ENCODE results near the gene RPL12. TPM values are rescaled to one million over a fixed set of nuclear protein-coding genes. Genes with fewer than 3 reads are reported as not detected.
A peak's percentile ranks its signal among the peaks of the same experiment; 100 is the strongest.

RPL12 gene
- total RNA-seq, 1 donor from 2014 or later: 1,108 TPM

- Mint-ChIP-seq H3K4me3 (ENCODE audit: unreplicated experiment) (no peak overlapping the region), H3K9me3 (ENCODE audit: unreplicated experiment) (no peaks in the 10 kb centered on the region), H3K36me3 (ENCODE audit: unreplicated experiment) (peaks cover 7% of the 10 kb centered on the region), H3K4me1 (ENCODE audit: unreplicated experiment) (peaks cover 6% of the 10 kb centered on the region), H3K27ac (ENCODE audit: unreplicated experiment) (no peak overlapping the region), H3K27me3 (ENCODE audit: unreplicated experiment) (no peaks in the 10 kb centered on the region)
- TF ChIP-seq CTCF (IDR thresholded peaks at IDR 0.05): no peak
- no peak for DNase-seq (ENCODE audit: extremely low spot score, unreplicated experiment)
Observed at GRCh38 chr9:127404631-127405030, 46.6 kb downstream of the RPL12 start.

GRCh38 chr9:127403507-127404192, 47.6 kb downstream of the RPL12 start:
- DNase-seq (ENCODE audit: extremely low spot score, unreplicated experiment): no peak

GRCh38 chr9:127402401-127403090, 48.7 kb downstream of the RPL12 start:
- Mint-ChIP-seq H3K36me3 (ENCODE audit: unreplicated experiment) (peaks cover 7% of the 10 kb centered on the region), H3K4me1 (ENCODE audit: unreplicated experiment) (peaks cover 10% of the 10 kb centered on the region), H3K27ac (ENCODE audit: unreplicated experiment) (no peak overlapping the region), H3K27me3 (ENCODE audit: unreplicated experiment) (no peaks in the 10 kb centered on the region), H3K9me3 (ENCODE audit: unreplicated experiment) (no peaks in the 10 kb centered on the region), H3K4me3 (ENCODE audit: unreplicated experiment) (no peak overlapping the region)
- DNase-seq (ENCODE audit: extremely low spot score, unreplicated experiment): no peak
- TF ChIP-seq CTCF (IDR thresholded peaks at IDR 0.05): no peak

More at GRCh38 chr9:127403507-127404192, 47.6 kb downstream of the RPL12 start:
- Mint-ChIP-seq H3K4me3 (ENCODE audit: unreplicated experiment) (no peak overlapping the region), H3K27me3 (ENCODE audit: unreplicated experiment) (no peaks in the 10 kb centered on the region), H3K4me1 (ENCODE audit: unreplicated experiment) (peaks cover 6% of the 10 kb centered on the region), H3K36me3 (ENCODE audit: unreplicated experiment) (peaks cover 7% of the 10 kb centered on the region), H3K27ac (ENCODE audit: unreplicated experiment) (no peak overlapping the region), H3K9me3 (ENCODE audit: unreplicated experiment) (no peaks in the 10 kb centered on the region)
- TF ChIP-seq CTCF (IDR thresholded peaks at IDR 0.05): no peak

- no peaks in the 10 kb centered on the region for H3K9me3 Mint-ChIP-seq (ENCODE audit: unreplicated experiment)
- no peak for TF ChIP-seq CTCF (IDR thresholded peaks at IDR 0.05)
- H3K27ac Mint-ChIP-seq (ENCODE audit: unreplicated experiment): no peak overlapping the region
- no peaks in the 10 kb centered on the region for H3K27me3 Mint-ChIP-seq (ENCODE audit: unreplicated experiment)
- H3K4me3 Mint-ChIP-seq (ENCODE audit: unreplicated experiment): no peak overlapping the region
- peaks cover 8% of the 10 kb centered on the region for H3K4me1 Mint-ChIP-seq (ENCODE audit: unreplicated experiment)
- no peaks in the 10 kb centered on the region for H3K36me3 Mint-ChIP-seq (ENCODE audit: unreplicated experiment)
- no peak for DNase-seq (ENCODE audit: extremely low spot score, unreplicated experiment)
Observed at GRCh38 chr9:127399736-127400269, 51.4 kb downstream of the RPL12 start.

- TF ChIP-seq CTCF (IDR thresholded peaks at IDR 0.05): no peak
- no peaks in the 10 kb centered on the region for H3K9me3 Mint-ChIP-seq (ENCODE audit: unreplicated experiment)
- no peaks in the 10 kb centered on the region for H3K36me3 Mint-ChIP-seq (ENCODE audit: unreplicated experiment)
- H3K4me3 Mint-ChIP-seq (ENCODE audit: unreplicated experiment): peak overlapping the region; percentile 75
- H3K27ac Mint-ChIP-seq (ENCODE audit: unreplicated experiment): no peak overlapping the region
- no peak for DNase-seq (ENCODE audit: extremely low spot score, unreplicated experiment)
- no peaks in the 10 kb centered on the region for H3K27me3 Mint-ChIP-seq (ENCODE audit: unreplicated experiment)
- H3K4me1 Mint-ChIP-seq (ENCODE audit: unreplicated experiment): peaks cover 10% of the 10 kb centered on the region
Observed at GRCh38 chr9:127398715-127399400, 52.3 kb downstream of the RPL12 start.
